Measurements from ENCODE around the gene PSD2.

- TF ChIP-seq CTCF (IDR thresholded peaks at IDR 0.05; ENCODE audit: insufficient read depth, low read depth, low read length): no peak
- no peak for TF ChIP-seq EZH2 (IDR thresholded peaks at IDR 0.05; ENCODE audit: insufficient read depth, low read length)
Observed at GRCh38 chr5:139816566-139816965, 21.0 kb downstream of the PSD2 start.

Measured in astrocyte (in vitro differentiated cells and primary cell).